MCF 10A (cell line): ENCODE measurements around the gene MYO9A. TPM values are rescaled to one million over a fixed set of nuclear protein-coding genes. Genes with fewer than 3 reads are reported as not detected.

Source experiments
- BruUV-seq: library from RNA; stranded (reverse); fragments of 400-500 nt; replicated peaks from 2 replicates; lab custom pipeline; 2021; lab: Mats Ljungman, UMichigan
- CTCF ChIA-PET: fragments of 300-600 bp; sonication (Branson Sonifier 250); formaldehyde crosslinking; extraction: SDS; loops from one replicate; lab custom pipeline; 2021; ENCODE audit warnings: antibody characterized with exemption, inconsistent platforms; lab: Yijun Ruan, JAX
- POLR2A ChIA-PET: fragments of 300-600, 350-650 bp; sonication (Branson Sonifier 250); formaldehyde crosslinking; extraction: SDS; loops from one replicate; lab custom pipeline; 2020; ENCODE audit warnings: antibody characterized with exemption, inconsistent platforms; lab: Yijun Ruan, JAX
- DNase-seq: peaks from one replicate; pipeline ENCODE4 v3.0.0-alpha.2; 2018; ENCODE audit not compliant: unreplicated experiment
- H3K27ac Mint-ChIP-seq: one replicate; pipeline ENCODE4 v1.8.0; 2022; ENCODE audit warnings: mild to moderate bottlenecking, low read depth, mixed read lengths; ENCODE audit not compliant: unreplicated experiment
- H3K27me3 Mint-ChIP-seq: one replicate; pipeline ENCODE4 v1.8.0; 2022; ENCODE audit warnings: mixed read lengths; ENCODE audit not compliant: insufficient read depth, unreplicated experiment
- H3K36me3 Mint-ChIP-seq: one replicate; pipeline ENCODE4 v1.8.0; 2022; ENCODE audit warnings: mild to moderate bottlenecking, moderate library complexity, mixed read lengths; ENCODE audit not compliant: insufficient read depth, unreplicated experiment
- H3K4me1 Mint-ChIP-seq: one replicate; pipeline ENCODE4 v1.8.0; 2022; ENCODE audit warnings: mixed read lengths; ENCODE audit not compliant: insufficient read depth, unreplicated experiment
- H3K4me3 Mint-ChIP-seq: one replicate; pipeline ENCODE4 v1.8.0; 2022; ENCODE audit warnings: mild to moderate bottlenecking, moderate library complexity, mixed read lengths; ENCODE audit not compliant: unreplicated experiment
- H3K9me3 Mint-ChIP-seq: one replicate; pipeline ENCODE4 v1.8.0; 2022; ENCODE audit warnings: mixed read lengths; ENCODE audit not compliant: unreplicated experiment
- CTCF ChIP-seq: fragments of 200-600 bp; IDR thresholded peaks from one replicate; pipeline ENCODE4 v1.8.0; 2022; ENCODE audit warnings: antibody characterized with exemption, mild to moderate bottlenecking; ENCODE audit not compliant: unreplicated experiment
- intact Hi-C: fragments of 100-400 bp; cut with micrococcal nuclease; formaldehyde crosslinking; loops from 2 replicates; pipeline ENCODE4 v1.14.1; 2022
- total RNA-seq: library from RNA; stranded (reverse); gene quantifications from 2 replicates; pipeline ENCODE4 v1.2.3, GENCODE V29; 2022

The MYO9A gene
- total RNA-seq, 1 experiment from 2014 or later: 40.8 TPM

- DNase-seq: no peak
- intact Hi-C loops: no loop called here
- TF ChIP-seq CTCF: no peak
- Mint-ChIP-seq H3K4me3 (no peak overlapping the region), H3K9me3 (no peaks in the 10 kb centered on the region), H3K27ac (no peak overlapping the region), H3K4me1 (no peaks in the 10 kb centered on the region), H3K27me3 (no peaks in the 10 kb centered on the region), H3K36me3 (peaks cover 17% of the 10 kb centered on the region)
- CTCF ChIA-PET: no interaction called here
- no TSS peak for BruUV-seq
- POLR2A ChIA-PET: no interaction called here
These were observed 155.4 kb downstream of the MYO9A start for GRCh38 chr15:71962537-71962936.

GRCh38 chr15:71957026-71957425 is 160.9 kb downstream of the MYO9A start:
- Mint-ChIP-seq H3K4me3 (no peak overlapping the region), H3K27me3 (no peaks in the 10 kb centered on the region), H3K9me3 (no peaks in the 10 kb centered on the region), H3K4me1 (no peaks in the 10 kb centered on the region), H3K36me3 (peaks cover 22% of the 10 kb centered on the region), H3K27ac (no peak overlapping the region)
- intact Hi-C loops: no loop called here
- POLR2A ChIA-PET: no interaction called here
- no TSS peak for BruUV-seq
- CTCF ChIA-PET: no interaction called here
- no peak for TF ChIP-seq CTCF
- no peak for DNase-seq

GRCh38 chr15:71951134-71951533 is 166.8 kb downstream of the MYO9A start:
- CTCF ChIA-PET: no interaction called here
- intact Hi-C loops: no loop called here
- peaks cover 11% of the 10 kb centered on the region for H3K36me3 Mint-ChIP-seq
- H3K4me1 Mint-ChIP-seq: no peaks in the 10 kb centered on the region
- H3K4me3 Mint-ChIP-seq: no peak overlapping the region
- no peak for DNase-seq
- H3K27ac Mint-ChIP-seq: no peak overlapping the region
- POLR2A ChIA-PET: no interaction called here
- no peak for TF ChIP-seq CTCF
- H3K27me3 Mint-ChIP-seq: no peaks in the 10 kb centered on the region
- H3K9me3 Mint-ChIP-seq: no peaks in the 10 kb centered on the region
- no TSS peak for BruUV-seq

GRCh38 chr15:71945012-71945411 is 172.9 kb downstream of the MYO9A start:
- no TSS peak for BruUV-seq

More at GRCh38 chr15:71945012-71945411, 172.9 kb downstream of the MYO9A start:
- no peak for DNase-seq
- Mint-ChIP-seq H3K36me3 (peaks cover 6% of the 10 kb centered on the region), H3K9me3 (no peaks in the 10 kb centered on the region), H3K4me1 (no peaks in the 10 kb centered on the region), H3K27ac (no peak overlapping the region), H3K4me3 (no peak overlapping the region), H3K27me3 (no peaks in the 10 kb centered on the region)
- intact Hi-C loops: no loop called here
- POLR2A ChIA-PET: interaction anchor here (0.7 kb wide), 1 partner anchor 529 kb away, joined by 3 read pairs; no protein-coding TSS in a partner anchor
- CTCF ChIA-PET: interaction anchor here (0.7 to 0.9 kb wide), 2 partner anchors 144 to 207 kb away, joined by 3 to 5 read pairs; no protein-coding TSS in a partner anchor
- TF ChIP-seq CTCF: no peak
